ENCODE data around the gene UGT2A1.
"Not testable (repeated sequence)": the region's sequence is repeated elsewhere in the genome, so short reads cannot be mapped to it uniquely, and the experiment has no call there.

The UGT2A1 gene

GRCh38 chr4:69653147-69653546 lies at the start of gene UGT2A1:
UGT2A1 (minus strand) TSS chr4:69653247; CDS start chr4:69647644, 5,603 bp downstream.
- no peak for DNase-seq (ENCODE audit: low read depth)

GRCh38 chr4:69702201-69702600 lies 49.2 kb upstream of the UGT2A1 start:
- DNase-seq (ENCODE audit: low read depth) = no peak

DNA sequence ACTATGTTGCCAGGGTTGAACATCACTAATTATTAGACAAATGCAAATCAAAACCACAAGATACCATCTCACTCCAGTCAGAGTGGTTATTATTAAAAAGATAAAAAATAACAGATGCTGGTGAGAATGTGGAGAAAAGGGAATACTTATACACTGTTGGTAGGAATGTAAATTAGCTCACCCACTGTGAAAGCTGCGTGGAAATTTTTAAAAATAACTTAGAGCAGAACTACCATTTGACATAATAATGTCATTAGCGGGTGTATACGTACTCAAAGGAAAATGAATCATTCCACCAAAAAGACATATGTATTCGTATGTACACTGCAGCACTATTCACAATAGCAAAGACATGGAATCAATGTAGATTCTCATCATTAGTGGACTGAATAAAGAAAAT lies 48.6 kb upstream of the UGT2A1 start:
- no peak for DNase-seq (ENCODE audit: low read depth)

DNA sequence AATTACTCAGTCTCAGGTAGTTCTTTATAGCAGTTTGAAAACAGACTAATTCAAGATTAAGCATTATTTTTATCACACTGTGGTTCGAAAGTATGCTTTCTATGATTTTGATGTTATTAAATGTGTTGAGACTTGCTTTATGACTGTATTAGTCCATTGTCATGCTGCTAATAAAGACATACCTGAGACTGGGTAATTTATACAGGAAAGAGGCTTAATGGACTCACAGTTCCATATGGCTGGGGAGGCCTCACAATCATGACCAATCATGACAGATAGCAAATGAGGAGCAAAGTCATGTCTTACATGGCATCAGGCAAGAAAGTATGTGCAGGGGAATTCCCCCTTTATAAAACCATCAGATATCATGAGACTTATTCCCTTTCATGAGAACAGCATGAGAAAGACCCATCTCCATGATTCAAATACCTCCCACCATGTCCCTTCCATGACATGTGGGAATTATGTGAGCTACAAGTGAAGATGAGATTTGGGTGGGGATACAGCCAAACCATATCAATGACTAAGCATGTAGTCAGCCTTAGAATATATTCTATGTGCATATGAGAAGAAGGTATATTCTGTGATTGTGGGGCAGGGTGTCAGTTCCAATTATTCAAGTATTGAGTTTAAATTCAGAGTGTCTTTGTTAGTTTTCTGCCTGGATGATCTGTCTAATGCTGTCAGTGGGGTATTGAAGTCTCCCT lies 44.6 kb upstream of the UGT2A1 start:
- no peak for DNase-seq (ENCODE audit: low read depth)

DNA sequence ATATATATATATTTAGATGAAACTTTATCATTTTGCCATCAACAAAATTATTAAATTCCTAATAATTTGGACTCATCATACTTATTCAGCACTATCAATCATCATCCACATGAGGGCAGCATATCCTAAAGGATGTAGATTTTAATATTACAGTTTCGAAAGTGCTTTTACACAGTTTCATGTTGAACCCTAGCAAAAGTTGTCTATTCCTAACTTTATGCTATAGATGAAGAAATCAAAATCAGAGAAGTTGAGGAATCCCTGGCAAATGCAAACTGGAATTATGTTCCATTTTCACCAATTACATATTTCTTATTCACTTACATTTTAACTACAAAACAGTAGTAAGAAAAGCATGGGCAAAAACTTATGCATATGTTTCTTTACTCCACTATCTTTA lies 36.6 kb upstream of the UGT2A1 start:
- DNase-seq (ENCODE audit: low read depth) = no peak

- no peak for DNase-seq (ENCODE audit: low read depth)
Measured at GRCh38 chr4:69684804-69685203, 31.8 kb upstream of the UGT2A1 start.

GRCh38 chr4:69668680-69669079 lies 15.6 kb upstream of the UGT2A1 start:
- DNase-seq (ENCODE audit: low read depth) = no peak

GRCh38 chr4:69664009-69664408 lies 11.0 kb upstream of the UGT2A1 start:
- not testable (repeated sequence) for DNase-seq (ENCODE audit: low read depth)

DNA sequence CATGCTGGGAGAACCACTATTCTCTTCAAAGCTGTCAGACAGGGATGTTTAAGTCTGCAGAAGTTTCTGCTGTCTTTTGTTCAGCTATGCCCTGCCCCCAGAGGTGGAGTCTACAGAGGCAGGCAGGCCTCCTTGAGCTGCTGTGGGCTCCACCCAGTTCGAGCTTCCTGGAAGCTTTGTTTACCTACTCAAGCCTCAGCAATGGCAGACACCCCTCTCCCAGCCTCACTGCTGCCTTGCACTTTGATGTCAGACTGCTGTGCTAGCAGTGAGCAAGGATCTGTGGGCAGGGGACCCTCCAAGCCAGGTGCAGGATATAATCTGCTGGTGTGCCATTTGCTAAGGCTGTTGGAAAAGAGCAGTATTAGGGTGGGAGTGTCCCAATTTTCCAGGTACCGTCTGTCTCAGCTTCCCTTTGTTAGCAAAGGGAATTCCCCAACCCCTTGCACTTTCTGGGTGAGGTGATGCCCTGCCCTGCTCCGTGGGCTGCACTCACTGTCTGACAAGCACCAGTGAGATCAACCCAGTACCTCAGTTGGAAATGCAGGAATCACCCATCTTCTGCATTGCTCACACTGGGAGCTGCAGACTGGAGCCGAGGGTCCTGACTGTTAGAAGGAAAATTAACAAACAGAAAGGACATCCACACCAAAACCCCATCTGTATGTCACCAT lies 8.2 kb upstream of the UGT2A1 start:
- not testable (repeated sequence) for DNase-seq (ENCODE audit: low read depth)

- DNase-seq (ENCODE audit: low read depth) = no peak
Measured at GRCh38 chr4:69658133-69658532, 5.1 kb upstream of the UGT2A1 start.

- no peak for DNase-seq (ENCODE audit: low read depth)
Measured at GRCh38 chr4:69656653-69657158, 3.7 kb upstream of the UGT2A1 start.

DNA sequence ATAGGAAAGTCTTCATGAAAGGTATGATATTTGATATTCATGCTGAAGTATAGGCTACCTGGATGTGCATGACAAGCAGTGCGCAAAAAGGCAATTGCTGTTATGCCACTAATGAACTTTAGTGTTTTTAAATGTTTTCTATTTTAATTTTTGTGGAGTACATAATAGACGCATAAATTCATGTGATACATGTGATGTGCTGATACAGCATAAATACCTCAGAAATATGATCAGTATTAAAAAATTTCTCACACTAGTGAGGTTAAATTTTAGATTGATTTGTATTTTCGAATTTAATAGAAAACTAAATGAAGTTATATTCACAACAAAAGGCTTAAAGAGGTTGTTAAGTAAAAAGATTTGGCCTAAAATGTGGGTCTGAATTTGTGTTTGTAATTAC lies 2.2 kb downstream of the UGT2A1 start:
- DNase-seq (ENCODE audit: low read depth) = no peak

DNA sequence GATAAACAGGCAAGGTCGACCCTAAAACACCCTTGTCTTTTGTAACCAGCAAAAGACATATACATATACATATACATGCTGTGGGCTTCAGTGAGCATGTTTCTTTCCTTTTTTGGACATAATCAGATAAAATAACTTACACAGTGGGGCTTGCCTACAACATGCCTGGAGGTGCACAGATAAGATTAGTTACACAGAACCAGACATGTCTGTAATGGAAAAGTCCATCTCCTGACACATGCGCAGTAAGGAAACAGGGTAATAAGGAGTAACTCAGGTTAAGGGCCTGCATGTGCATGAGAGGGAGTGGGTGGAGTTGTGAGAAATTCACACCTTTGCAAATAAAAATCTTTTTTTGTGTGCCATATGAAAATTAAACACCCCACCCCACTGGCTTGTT lies 3.4 kb downstream of the UGT2A1 start:
- no peak for DNase-seq (ENCODE audit: low read depth)

- no peak for DNase-seq (ENCODE audit: low read depth)
Measured at GRCh38 chr4:69649207-69649606, 3.8 kb downstream of the UGT2A1 start.

DNA sequence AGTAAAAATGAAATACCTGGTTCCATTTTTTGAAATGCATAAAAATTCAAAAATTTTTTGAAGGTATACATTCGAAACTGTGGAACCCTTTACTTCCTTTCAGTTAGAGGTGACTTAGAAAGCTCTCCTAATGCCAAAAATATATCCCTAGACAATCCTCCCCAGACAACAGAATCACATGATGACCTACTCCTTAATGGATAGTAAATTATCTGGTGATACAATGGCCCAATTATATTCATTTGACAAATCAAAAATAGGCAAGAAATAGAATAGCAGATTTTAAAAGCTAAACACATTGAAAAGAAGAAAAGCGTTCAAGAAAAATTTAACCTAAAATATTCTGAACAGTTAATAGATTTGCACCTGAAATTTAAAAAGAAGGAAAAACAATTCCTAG lies 10.1 kb downstream of the UGT2A1 start:
- DNase-seq (ENCODE audit: low read depth) = no peak

DNA sequence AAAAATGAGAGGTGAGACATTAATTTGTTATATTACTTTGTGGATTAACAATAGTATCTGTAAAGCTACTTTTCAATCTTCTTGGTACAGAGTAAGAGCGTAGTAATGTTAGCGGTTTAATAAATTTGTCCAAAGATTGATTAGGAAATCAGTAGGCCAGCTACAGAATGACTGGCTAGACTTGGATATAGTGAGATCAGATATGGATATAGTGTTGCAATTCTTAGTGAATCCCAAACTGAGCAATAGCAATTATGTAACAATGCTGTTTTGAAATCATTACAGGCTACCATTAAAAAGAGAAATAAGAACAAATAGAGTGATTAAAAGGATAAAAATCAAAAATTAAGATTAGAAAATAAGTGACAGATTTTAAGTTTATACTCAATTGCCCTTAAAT lies 12.8 kb downstream of the UGT2A1 start:
- DNase-seq (ENCODE audit: low read depth) = no peak

GRCh38 chr4:69639542-69639941 lies 13.5 kb downstream of the UGT2A1 start, which contains the start of gene UGT2A2:
UGT2A2 (minus strand) TSS chr4:69639642; CDS start chr4:69639640, 2 bp downstream.
- DNase-seq (ENCODE audit: low read depth) = no peak

DNA sequence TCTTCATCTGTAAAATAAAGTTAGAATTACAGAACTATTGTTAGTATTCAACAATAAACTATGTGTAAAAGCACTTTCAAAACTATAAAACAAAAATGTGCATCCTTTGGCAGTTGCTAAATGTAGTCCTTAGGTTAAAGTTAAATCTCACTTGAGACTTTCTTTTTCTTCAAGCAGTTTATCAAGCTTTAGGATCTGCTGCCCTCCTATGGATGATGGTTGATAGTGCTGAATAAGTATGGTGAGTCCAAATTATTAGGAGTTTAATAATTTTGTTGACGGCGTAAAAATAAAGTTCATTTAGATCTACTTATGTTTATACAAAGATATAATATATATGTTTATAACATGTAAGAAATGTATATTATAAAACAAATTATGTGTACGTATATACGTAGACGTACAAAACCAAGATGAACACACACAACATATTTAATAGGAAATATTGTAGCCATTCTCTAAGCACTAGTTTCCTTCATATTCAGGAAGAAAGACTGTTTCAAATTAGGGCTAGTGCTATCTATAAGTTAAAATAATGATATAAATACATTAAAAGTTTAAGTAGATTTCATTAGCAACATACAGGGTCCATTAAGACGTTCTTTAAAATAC lies 35.9 kb downstream of the UGT2A1 start:
- DNase-seq (ENCODE audit: low read depth) = no peak

GRCh38 chr4:69610484-69610883 lies 42.6 kb downstream of the UGT2A1 start:
- DNase-seq (ENCODE audit: low read depth) = no peak

- no peak for DNase-seq (ENCODE audit: low read depth)
Measured at GRCh38 chr4:69601065-69601464, 52.0 kb downstream of the UGT2A1 start.

GRCh38 chr4:69600013-69600412 lies 53.0 kb downstream of the UGT2A1 start:
- no peak for DNase-seq (ENCODE audit: low read depth)

DNA sequence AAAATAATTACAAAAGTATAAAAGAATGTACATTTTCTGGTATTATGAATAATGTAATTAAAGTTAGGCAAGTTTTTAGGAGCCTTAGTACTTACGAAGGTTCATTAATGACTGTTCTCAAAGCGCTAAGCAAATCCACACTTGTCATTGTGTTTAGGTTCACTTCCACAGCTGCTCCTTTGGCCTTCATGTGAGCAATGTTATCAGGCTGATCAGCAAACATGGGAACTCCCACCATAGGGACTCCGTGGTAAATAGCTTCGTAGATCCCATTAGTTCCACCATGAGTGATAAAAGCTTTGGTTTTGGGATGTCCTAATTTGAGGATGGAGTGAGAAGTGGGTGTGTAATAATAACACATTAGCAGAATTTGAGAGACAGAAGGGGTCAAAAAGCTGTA lies 58.7 kb downstream of the UGT2A1 start:
- no peak for DNase-seq (ENCODE audit: low read depth)

DNA sequence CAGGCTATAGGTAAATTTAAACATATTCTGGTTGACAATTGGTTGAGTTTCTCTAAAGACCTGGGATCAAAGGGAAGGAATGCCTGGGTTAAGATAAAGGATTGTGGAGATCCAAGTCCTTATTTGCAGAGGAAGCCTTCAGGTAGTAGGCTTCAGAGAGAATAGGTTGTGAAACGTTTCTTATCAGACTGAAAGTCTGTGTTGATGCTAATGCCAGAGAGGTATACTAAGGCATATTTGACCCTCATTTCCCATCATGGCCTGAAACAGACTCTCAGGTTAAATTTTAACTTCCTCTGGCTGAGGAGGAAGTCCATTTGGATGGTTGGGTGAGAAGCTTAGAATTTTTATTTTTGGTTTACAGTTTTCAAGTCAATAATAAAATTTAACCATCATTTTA lies 61.7 kb downstream of the UGT2A1 start:
- DNase-seq (ENCODE audit: low read depth) = no peak
